Inferior parietal cortex (tissue), 1 donor: Measurements from ENCODE around the gene SLC8A3.

ENCODE experiments used
- DNase-seq: peaks from one replicate; pipeline ENCODE4 v3.0.0-alpha.2; 2016; ENCODE audit errors: extremely low spot score

The SLC8A3 gene

GRCh38 chr14:70027785-70028428 lies 160.8 kb downstream of the SLC8A3 start:
- peak; percentile 83 for DNase-seq

DNA sequence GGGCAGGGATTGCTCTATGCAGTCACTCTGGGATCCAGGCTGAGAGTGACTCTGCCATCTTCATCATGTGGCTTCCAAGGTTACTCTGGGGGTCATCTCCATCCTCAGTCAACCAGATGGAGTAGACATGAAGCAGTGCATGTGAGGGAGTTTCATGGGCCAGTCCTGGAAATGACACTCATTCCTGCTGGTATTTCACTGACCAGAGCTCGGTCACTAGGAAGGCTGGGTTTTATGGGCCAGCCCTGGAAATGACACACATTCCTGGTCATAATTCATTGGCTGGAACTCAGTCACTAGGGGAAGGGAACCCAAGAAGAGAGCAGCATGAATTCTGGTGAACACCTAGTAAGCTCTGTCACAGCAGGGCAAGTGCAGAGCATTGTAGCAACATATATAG lies 164.9 kb downstream of the SLC8A3 start:
- DNase-seq: no peak

DNA sequence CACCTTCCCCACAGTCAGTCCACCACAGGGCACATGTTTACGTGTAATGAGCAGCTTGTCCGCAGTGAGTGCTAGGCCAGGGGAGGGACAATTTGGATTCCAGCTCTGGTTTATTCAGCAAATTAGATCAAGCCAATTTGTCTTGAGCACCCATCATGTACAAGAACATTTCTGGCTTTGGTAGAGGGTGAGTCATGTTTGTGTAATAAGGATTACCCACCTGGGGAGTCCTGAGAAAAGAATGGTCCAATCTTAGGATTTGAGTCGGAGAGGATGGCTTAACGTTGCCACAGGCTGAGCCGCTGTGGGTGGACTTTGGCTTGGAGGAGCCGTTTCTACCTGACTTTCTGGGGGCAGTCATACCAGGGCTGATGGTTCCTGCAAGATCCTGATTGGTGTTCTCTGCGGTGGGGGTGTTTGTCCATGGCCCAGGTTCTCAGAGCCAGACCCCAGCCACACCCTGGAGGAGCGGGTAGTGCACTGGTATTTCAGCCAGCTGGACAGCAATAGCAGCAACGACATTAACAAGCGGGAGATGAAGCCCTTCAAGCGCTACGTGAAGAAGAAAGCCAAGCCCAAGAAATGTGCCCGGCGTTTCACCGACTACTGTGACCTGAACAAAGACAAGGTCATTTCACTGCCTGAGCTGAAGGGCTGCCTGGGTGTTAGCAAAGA lies 165.8 kb downstream of the SLC8A3 start:
- DNase-seq: no peak

DNA sequence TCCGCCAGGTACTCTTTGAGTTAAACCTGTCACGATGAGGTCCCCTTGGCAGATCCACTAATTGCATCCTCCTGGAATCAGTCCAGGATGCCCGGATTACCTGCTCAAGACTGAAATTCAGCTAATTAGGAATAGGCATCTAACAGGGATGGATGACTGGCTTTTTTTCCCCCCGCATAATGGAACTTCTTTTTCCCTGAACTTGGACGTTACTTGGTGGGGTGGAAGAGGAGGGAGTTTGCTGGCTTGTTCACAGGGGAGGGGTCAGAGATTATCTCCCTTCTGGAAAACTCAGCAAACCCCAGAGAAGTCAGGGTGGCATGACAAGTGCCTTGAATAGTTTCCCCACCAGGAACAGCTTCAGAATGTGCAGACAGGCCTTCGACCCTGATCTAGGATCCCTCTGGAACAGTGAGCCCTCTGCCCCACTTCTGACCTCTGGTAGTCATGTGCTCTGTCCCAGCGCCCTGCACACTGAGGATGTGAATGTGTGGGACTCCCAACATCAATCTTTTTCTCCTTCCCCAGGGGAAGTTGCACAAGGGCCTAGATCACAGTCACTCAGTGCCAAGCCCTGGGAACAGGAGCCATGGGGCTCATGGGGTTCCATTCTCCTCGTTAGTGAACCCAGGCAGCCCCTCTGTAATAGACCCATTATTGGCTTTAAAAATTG lies 167.1 kb downstream of the SLC8A3 start:
- DNase-seq: no peak

DNA sequence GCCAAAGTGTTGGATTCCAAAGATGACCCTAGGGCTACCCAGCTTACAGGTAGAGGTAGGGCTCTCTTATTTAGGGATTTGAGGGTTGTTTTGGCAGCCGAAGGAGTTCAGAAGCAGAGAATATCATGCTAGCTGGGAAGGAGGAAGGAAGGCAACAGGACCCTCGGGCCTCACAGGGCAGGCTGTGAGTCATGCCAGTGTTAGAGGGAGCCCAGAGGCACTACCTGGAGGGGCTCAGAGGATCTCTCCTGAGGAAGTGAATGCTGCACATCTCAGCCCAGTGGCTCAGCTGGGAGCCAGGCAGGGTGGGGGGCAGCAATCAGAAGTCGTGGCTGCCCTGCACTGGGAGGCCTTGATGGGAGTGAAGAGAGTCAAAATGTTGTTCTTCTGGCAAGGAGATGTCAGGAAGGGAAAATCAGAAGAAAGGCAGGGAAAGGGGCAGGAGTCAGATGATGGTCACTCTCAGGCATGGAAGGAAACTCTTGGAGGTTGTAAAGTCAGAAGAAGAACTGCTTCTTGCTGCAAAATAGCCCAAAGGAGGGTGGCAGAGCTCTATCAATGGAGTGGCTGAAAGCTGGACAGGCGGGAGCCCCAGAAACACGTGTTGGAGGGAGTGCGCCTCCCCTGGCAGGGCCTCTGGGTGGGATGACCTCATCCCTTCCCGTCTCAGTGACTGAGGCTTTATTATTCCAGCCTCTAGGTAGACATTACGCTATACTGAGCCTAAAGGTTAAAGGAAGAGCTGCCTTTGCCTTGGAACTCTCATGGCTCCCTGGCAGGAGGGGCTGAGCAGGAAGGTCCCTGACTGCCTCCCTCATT lies 168.2 kb downstream of the SLC8A3 start:
- DNase-seq: peak; percentile 29

- DNase-seq: no peak
Measured at GRCh38 chr14:70019695-70020094, 169.1 kb downstream of the SLC8A3 start.

DNA sequence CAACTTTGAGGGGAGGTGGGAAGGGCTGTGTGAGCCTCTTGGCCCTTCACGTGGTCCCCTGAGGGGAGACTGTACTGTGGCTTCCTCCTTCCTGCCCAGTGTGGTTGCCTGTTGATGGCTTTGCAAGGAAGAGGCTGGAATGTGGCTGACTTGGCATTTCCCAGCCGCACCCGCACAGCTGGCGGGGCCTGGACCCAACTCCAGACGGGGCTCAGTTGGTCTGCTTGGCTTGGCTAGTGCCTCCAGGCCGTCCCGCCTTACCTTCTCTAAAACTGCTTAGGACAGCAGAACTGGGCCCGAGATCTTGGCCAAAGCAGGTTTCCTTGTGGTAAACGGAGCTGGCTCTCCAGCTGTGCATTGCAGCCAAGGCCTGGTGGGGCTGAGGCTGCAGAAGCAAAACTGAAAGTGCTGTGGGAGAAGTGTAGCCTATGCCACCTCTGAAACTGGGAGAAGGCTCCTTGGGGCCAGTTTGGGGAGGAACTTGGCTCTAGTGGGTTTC lies 170.0 kb downstream of the SLC8A3 start:
- DNase-seq: no peak

- no peak for DNase-seq
Measured at GRCh38 chr14:70018230-70018629, 170.5 kb downstream of the SLC8A3 start.

DNA sequence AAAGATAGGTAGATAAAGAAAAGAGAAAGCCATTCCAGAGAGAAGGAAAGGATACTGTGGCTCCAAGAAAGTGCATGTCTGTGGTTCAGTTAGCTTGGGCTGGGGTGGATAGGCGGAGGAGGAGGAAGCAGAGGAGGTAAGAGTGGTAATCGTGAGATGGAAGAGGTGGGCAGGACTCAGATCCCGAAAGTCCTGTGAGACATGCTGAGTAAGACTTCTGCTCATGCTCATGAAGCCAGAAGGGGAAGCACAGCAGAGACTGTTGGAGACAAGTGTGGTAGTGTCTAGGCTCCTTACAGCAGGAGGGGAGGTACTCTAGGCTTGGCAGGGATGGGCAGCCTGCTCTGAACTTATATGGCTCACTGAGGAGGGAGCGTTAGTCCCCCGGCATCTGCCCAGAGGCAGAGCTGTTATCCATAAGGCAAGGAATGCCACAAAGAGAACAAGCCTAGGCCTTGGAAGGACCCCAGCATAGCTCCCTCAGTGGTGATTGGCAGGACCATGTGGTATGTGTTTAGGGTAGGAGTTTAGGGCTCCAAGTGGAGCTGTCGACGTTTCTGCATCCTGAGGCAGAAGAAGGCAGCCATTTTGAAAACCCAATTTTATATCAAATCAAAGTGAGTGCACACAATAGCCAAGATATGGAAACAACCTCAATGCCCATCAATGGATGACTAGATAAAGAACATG lies 174.2 kb downstream of the SLC8A3 start:
- no peak for DNase-seq

DNA sequence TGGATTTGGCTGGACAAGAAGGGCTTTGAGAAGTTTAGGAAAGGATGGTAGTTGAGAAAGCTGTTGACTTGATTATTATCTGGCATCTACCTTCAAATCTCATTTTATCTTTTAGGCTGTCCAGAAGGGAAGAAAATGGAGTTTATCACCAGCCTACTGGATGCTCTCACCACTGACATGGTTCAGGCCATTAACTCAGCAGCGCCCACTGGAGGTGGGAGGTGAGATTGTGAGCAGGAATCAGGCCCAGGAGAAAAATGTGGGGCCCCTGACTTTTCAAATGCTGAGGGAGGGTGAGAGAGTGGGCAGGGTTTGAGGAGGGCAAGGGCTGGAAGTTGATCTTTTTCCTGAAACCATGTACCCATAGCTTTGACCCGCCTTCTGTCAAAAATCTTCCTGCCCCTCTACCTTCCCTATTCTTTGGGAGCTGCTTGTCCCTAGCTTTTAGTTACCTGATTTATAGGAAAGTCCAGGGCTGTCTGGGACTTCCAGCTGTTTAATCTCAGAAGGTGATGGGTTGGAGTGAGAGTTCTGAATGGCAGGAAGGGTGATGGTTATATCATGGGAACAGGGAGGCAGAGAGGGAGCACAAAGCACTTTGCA lies 175.4 kb downstream of the SLC8A3 start:
- peak; percentile 43 for DNase-seq

- no peak for DNase-seq
Measured at GRCh38 chr14:70011708-70012107, 177.0 kb downstream of the SLC8A3 start.

DNA sequence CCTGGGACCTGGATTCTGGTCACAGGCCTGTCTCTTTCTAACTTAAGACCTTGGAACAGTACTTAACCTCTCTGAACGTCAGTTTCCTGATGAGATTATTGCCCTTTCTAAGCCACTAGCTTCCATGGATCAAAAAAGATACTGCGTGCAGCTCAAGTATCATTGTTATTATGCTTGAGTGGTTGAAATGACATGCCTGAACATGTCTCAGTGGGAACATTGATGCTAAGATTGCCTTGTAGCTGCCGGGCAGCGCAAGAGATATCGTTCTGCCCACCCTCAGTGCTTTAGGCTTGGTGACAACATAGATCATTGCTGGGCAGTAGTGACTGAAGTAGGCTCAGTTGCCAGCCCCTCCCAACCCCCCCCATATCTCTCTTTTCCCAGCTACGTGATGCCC lies 177.7 kb downstream of the SLC8A3 start:
- DNase-seq: no peak

DNA sequence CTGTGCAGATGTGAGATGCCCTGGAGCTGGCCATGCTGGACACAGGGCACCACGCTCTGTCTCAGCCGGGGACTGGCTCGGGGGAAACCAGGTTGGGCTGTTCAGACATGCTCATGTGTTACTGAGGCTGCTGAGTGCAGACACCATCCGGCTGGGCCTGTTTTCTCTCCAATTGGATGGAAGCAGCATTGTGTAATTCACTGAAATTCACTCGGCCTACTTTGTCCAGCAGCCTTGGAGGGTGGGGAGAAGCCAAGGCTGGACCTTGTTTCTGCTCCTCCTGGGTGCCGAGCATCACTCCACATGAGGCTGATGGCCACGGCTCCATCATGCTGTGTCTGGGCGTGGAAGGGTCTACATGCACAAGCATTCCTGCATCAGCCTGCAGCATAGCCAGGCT lies 178.8 kb downstream of the SLC8A3 start:
- no peak for DNase-seq

GRCh38 chr14:70008284-70009262 lies 180.2 kb downstream of the SLC8A3 start:
- no peak for DNase-seq

- no peak for DNase-seq
Measured at GRCh38 chr14:70006699-70007098, 182.1 kb downstream of the SLC8A3 start.

DNA sequence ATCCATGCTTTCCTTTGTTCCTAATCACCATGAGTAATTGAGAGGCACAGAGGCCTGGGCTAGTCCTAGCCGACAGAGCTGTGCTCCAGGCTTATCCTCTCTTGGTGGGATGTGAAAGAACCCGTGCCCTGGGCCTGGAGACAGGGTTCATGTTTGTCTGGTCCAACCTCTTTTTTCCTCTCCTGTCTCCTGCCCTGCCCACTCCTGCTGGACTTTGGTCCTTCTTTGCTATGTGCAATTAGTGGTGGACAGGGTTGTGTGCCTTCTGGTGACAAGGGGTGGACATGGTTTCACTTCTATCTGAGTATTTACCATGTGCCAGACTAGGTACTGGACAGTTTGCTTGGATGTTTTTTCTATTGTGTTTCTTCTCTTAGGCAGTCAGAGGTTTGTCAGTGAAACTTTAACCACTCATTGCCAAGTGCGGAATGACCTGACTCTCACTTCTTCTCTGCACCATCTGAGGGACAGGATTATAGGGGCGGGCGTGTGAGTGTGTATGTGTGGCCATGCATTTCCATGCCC lies 183.4 kb downstream of the SLC8A3 start:
- DNase-seq: no peak

DNA sequence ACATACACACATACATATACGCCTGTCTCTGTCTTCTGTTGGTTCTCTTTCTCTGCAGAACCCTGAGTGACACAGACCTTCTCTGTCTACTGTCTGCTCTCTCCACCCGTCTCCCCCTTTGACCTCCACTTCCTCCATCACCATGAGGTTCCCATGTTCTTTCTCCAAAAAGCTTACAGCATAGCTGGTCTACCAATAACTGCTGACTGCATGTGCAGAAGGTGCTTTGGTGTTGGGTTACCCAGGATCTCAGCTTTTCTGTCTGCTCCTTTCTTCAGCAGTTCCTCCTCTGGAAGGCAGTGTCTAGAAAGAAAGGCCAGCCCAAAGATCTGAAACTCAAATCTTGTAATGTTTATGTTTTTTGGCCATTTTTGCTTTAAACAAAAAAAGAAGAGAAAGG lies 184.0 kb downstream of the SLC8A3 start:
- no peak for DNase-seq

- DNase-seq: no peak
Measured at GRCh38 chr14:70002589-70003346, 186.0 kb downstream of the SLC8A3 start.

DNA sequence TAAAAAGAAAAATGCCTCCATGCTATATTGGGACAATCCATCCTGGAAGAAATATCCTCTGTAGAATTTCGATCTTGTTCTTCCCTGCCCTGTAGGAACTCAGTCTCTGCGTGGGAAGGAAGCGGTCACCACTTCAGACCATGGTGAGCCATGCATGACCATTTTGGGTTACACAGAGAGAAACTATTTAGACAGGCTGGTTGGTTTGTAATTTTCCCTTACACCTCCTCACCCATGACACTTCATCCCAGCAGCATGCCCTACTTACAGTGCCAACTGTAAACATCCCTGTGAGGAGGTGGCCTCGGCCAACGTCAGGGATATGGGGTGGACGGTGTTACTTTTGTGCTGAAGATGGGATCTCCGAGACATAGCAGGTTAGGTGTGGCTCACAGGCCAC lies 188.2 kb downstream of the SLC8A3 start:
- no peak for DNase-seq
